Measurements from ENCODE around the gene RAP1GAP2. TPM values are rescaled to one million over a fixed set of nuclear protein-coding genes. Genes with fewer than 3 reads are reported as not detected.

RAP1GAP2 gene
- total and polyA plus RNA-seq, 5 donors: 29.7 to 62.1 (median 43.7) TPM

- Histone ChIP-seq H3K27me3 (ENCODE audit: control insufficient read depth, insufficient read depth) (no peaks in the 10 kb centered on the region), H3K27ac (ENCODE audit: low read length) (no peak overlapping the region), H3K9me3 (ENCODE audit: control insufficient read depth, low read length) (no peaks in the 10 kb centered on the region), H3K4me1 (ENCODE audit: control insufficient read depth, insufficient read depth, low read length) (no peaks in the 10 kb centered on the region), H3K4me3 (ENCODE audit: low read length) (no peak overlapping the region)
- 69% methylated on average over 13 of the region's 13 CpGs for whole genome bisulfite sequencing
- intact Hi-C loops (cut with DNase I): no loop called here
- DNase-seq: no peak
- peak in 1 of 2 donors; percentile 18 for ATAC-seq
Measured at GRCh38 chr17:2869604-2870003, 73.4 kb downstream of the RAP1GAP2 start.

GRCh38 chr17:2871205-2871604, 75.0 kb downstream of the RAP1GAP2 start:
- ATAC-seq: peak in 1 of 2 donors; percentile 13
- intact Hi-C loops (cut with DNase I): no loop called here
- 71% methylated on average over 7 of the region's 7 CpGs for WGBS

GRCh38 chr17:2871720-2872119, 75.5 kb downstream of the RAP1GAP2 start:
- Histone ChIP-seq H3K27ac (ENCODE audit: low read length) (no peak overlapping the region), H3K9me3 (ENCODE audit: control insufficient read depth, low read length) (no peaks in the 10 kb centered on the region), H3K4me3 (ENCODE audit: low read length) (no peak overlapping the region), H3K27me3 (ENCODE audit: control insufficient read depth, insufficient read depth) (no peaks in the 10 kb centered on the region), H3K4me1 (ENCODE audit: control insufficient read depth, insufficient read depth, low read length) (no peaks in the 10 kb centered on the region)
- WGBS: 89% methylated on average over 9 of the region's 9 CpGs
- DNase-seq (no peak), ATAC-seq (no peak)
- intact Hi-C loops (cut with DNase I): no loop called here

More at GRCh38 chr17:2871205-2871604, 75.0 kb downstream of the RAP1GAP2 start:
- Histone ChIP-seq H3K27ac (ENCODE audit: low read length) (no peak overlapping the region), H3K9me3 (ENCODE audit: control insufficient read depth, low read length) (no peaks in the 10 kb centered on the region), H3K27me3 (ENCODE audit: control insufficient read depth, insufficient read depth) (no peaks in the 10 kb centered on the region), H3K4me3 (ENCODE audit: low read length) (no peak overlapping the region), H3K4me1 (ENCODE audit: control insufficient read depth, insufficient read depth, low read length) (no peaks in the 10 kb centered on the region)
- no peak for DNase-seq

GRCh38 chr17:2872282-2872681, 76.0 kb downstream of the RAP1GAP2 start:
- H3K27ac ChIP-seq (ENCODE audit: low read length): no peak overlapping the region
- intact Hi-C loops (cut with DNase I): no loop called here
- ATAC-seq: no peak
- no peaks in the 10 kb centered on the region for H3K9me3 ChIP-seq (ENCODE audit: control insufficient read depth, low read length)
- no peaks in the 10 kb centered on the region for H3K27me3 ChIP-seq (ENCODE audit: control insufficient read depth, insufficient read depth)
- DNase-seq: no peak
- no peaks in the 10 kb centered on the region for H3K4me1 ChIP-seq (ENCODE audit: control insufficient read depth, insufficient read depth, low read length)
- 63% methylated on average over 8 of the region's 8 CpGs for WGBS
- H3K4me3 ChIP-seq (ENCODE audit: low read length): no peak overlapping the region

- Histone ChIP-seq H3K9me3 (ENCODE audit: control insufficient read depth, low read length) (no peaks in the 10 kb centered on the region), H3K4me1 (ENCODE audit: control insufficient read depth, insufficient read depth, low read length) (no peaks in the 10 kb centered on the region), H3K27me3 (ENCODE audit: control insufficient read depth, insufficient read depth) (no peaks in the 10 kb centered on the region), H3K4me3 (ENCODE audit: low read length) (no peak overlapping the region), H3K27ac (ENCODE audit: low read length) (no peak overlapping the region)
- ATAC-seq (no peak), DNase-seq (no peak)
- WGBS: 52% methylated on average over 5 of the region's 5 CpGs
- intact Hi-C loops (cut with DNase I): no loop called here
Measured at GRCh38 chr17:2874189-2874686, 78.0 kb downstream of the RAP1GAP2 start.

- no peak overlapping the region for H3K27ac ChIP-seq (ENCODE audit: low read length)
- H3K4me1 ChIP-seq (ENCODE audit: control insufficient read depth, insufficient read depth, low read length): no peaks in the 10 kb centered on the region
- intact Hi-C loops (cut with DNase I): no loop called here
- H3K9me3 ChIP-seq (ENCODE audit: control insufficient read depth, low read length): no peaks in the 10 kb centered on the region
- no peak for DNase-seq
- H3K27me3 ChIP-seq (ENCODE audit: control insufficient read depth, insufficient read depth): no peaks in the 10 kb centered on the region
- 87% methylated on average over 13 of the region's 13 CpGs for WGBS
- no peak overlapping the region for H3K4me3 ChIP-seq (ENCODE audit: low read length)
- ATAC-seq: no peak
Measured at GRCh38 chr17:2875608-2876007, 79.4 kb downstream of the RAP1GAP2 start.

- no peak for ATAC-seq
- 74% methylated on average over 6 of the region's 6 CpGs for WGBS
- no peaks in the 10 kb centered on the region for H3K4me1 ChIP-seq (ENCODE audit: control insufficient read depth, insufficient read depth, low read length)
- no peak overlapping the region for H3K4me3 ChIP-seq (ENCODE audit: low read length)
- H3K9me3 ChIP-seq (ENCODE audit: control insufficient read depth, low read length): no peaks in the 10 kb centered on the region
- no peak overlapping the region for H3K27ac ChIP-seq (ENCODE audit: low read length)
- intact Hi-C loops (cut with DNase I): no loop called here
- no peak for DNase-seq
- H3K27me3 ChIP-seq (ENCODE audit: control insufficient read depth, insufficient read depth): no peaks in the 10 kb centered on the region
Measured at GRCh38 chr17:2876467-2876866, 80.2 kb downstream of the RAP1GAP2 start.

GRCh38 chr17:2878751-2879254, 82.6 kb downstream of the RAP1GAP2 start:
- intact Hi-C loops (cut with DNase I): no loop called here
- DNase-seq: peak in 1 of 3 donors; percentile 39
- Histone ChIP-seq H3K27me3 (ENCODE audit: control insufficient read depth, insufficient read depth) (no peaks in the 10 kb centered on the region), H3K4me1 (ENCODE audit: control insufficient read depth, insufficient read depth, low read length) (peaks cover 3% of the 10 kb centered on the region), H3K27ac (ENCODE audit: low read length) (no peak overlapping the region), H3K4me3 (ENCODE audit: low read length) (no peak overlapping the region), H3K9me3 (ENCODE audit: control insufficient read depth, low read length) (no peaks in the 10 kb centered on the region)
- ATAC-seq: no peak
- WGBS: 89% methylated on average over 16 of the region's 16 CpGs

GRCh38 chr17:2880050-2880449, 83.8 kb downstream of the RAP1GAP2 start:
- peaks cover 4% of the 10 kb centered on the region for H3K4me1 ChIP-seq (ENCODE audit: control insufficient read depth, insufficient read depth, low read length)
- no peak overlapping the region for H3K4me3 ChIP-seq (ENCODE audit: low read length)
- DNase-seq (peak in 1 of 3 donors; percentile 3), ATAC-seq (no peak)
- 70% methylated on average over 8 of the region's 8 CpGs for WGBS
- no peak overlapping the region for H3K27ac ChIP-seq (ENCODE audit: low read length)
- H3K27me3 ChIP-seq (ENCODE audit: control insufficient read depth, insufficient read depth): no peaks in the 10 kb centered on the region
- intact Hi-C loops (cut with DNase I): no loop called here
- H3K9me3 ChIP-seq (ENCODE audit: control insufficient read depth, low read length): no peaks in the 10 kb centered on the region

- Histone ChIP-seq H3K4me1 (ENCODE audit: control insufficient read depth, insufficient read depth, low read length) (peaks cover 4% of the 10 kb centered on the region), H3K4me3 (ENCODE audit: low read length) (no peak overlapping the region), H3K9me3 (ENCODE audit: control insufficient read depth, low read length) (no peaks in the 10 kb centered on the region), H3K27me3 (ENCODE audit: control insufficient read depth, insufficient read depth) (no peaks in the 10 kb centered on the region), H3K27ac (ENCODE audit: low read length) (no peak overlapping the region)
- 92% methylated on average over 5 of the region's 5 CpGs for WGBS
- ATAC-seq (no peak), DNase-seq (no peak)
- intact Hi-C loops (cut with DNase I): no loop called here
Measured at GRCh38 chr17:2881295-2881694, 85.1 kb downstream of the RAP1GAP2 start.

GRCh38 chr17:2883544-2884213, 87.4 kb downstream of the RAP1GAP2 start:
- peak overlapping the region; percentile 42 for H3K27ac ChIP-seq (ENCODE audit: low read length)
- intact Hi-C loops (cut with DNase I): no loop called here
- peak; percentile 69 to 80 for ATAC-seq

More at GRCh38 chr17:2883544-2884213, 87.4 kb downstream of the RAP1GAP2 start:
- H3K9me3 ChIP-seq (ENCODE audit: control insufficient read depth, low read length): no peaks in the 10 kb centered on the region
- H3K4me1 ChIP-seq (ENCODE audit: control insufficient read depth, insufficient read depth, low read length): peaks cover 4% of the 10 kb centered on the region
- H3K4me3 ChIP-seq (ENCODE audit: low read length): no peak overlapping the region
- no peaks in the 10 kb centered on the region for H3K27me3 ChIP-seq (ENCODE audit: control insufficient read depth, insufficient read depth)
- 58% methylated on average over 10 of the region's 10 CpGs for WGBS
- peak in 1 of 3 donors; percentile 60 for DNase-seq
